MM.1S (cell line): Measurements from ENCODE around the gene ITPR3.

ENCODE experiments used
- DNase-seq: peaks from one replicate; pipeline ENCODE4 v3.0.0-alpha.2; 2015
- H2AFZ ChIP-seq: fragments of 300-600 bp; sonication (generic); 2 replicates; pipeline ENCODE4 v1.6.0; 2016; ENCODE audit warnings: antibody characterized with exemption, low read length
- H3F3A ChIP-seq: fragments of 300-600 bp; sonication (generic); 2 replicates; pipeline ENCODE4 v1.6.1; 2016; ENCODE audit warnings: mild to moderate bottlenecking, antibody characterized with exemption, low read length, moderate library complexity, mixed read lengths; ENCODE audit not compliant: insufficient read depth
- H3K27ac ChIP-seq: fragments of 300-600 bp; sonication (generic); 2 replicates; pipeline ENCODE4 v1.5.1; 2016; ENCODE audit warnings: mild to moderate bottlenecking, low read length
- H3K27me3 ChIP-seq: fragments of 300-600 bp; sonication (generic); replicated peaks from 2 replicates; pipeline ENCODE4 v1.6.0; 2016; ENCODE audit warnings: low read length; ENCODE audit not compliant: insufficient read depth
- H3K36me3 ChIP-seq: fragments of 300-600 bp; sonication (generic); replicated peaks from 2 replicates; pipeline ENCODE4 v1.6.1; 2016; ENCODE audit warnings: mild to moderate bottlenecking, low read length, mixed read lengths; ENCODE audit not compliant: insufficient read depth
- H3K4me1 ChIP-seq: fragments of 300-600 bp; sonication (generic); 2 replicates; pipeline ENCODE4 v1.6.1; 2016; ENCODE audit warnings: low read length, mixed read lengths
- H3K4me2 ChIP-seq: fragments of 300-600 bp; sonication (generic); 2 replicates; pipeline ENCODE4 v1.6.0; 2016; ENCODE audit warnings: low read depth, low read length
- H3K4me3 ChIP-seq: fragments of 300-600 bp; sonication (generic); 2 replicates; pipeline ENCODE4 v1.5.1; 2016; ENCODE audit warnings: low read length, mixed read lengths
- H3K79me2 ChIP-seq: fragments of 300-600 bp; sonication (generic); 2 replicates; pipeline ENCODE4 v1.6.1; 2016; ENCODE audit warnings: mixed run types, low read length, mixed read lengths
- H3K9ac ChIP-seq: fragments of 300-600 bp; sonication (generic); 2 replicates; pipeline ENCODE4 v1.6.1; 2016; ENCODE audit warnings: low read length, mixed read lengths
- H3K9me2 ChIP-seq: fragments of 300-600 bp; sonication (generic); replicated peaks from 2 replicates; pipeline ENCODE4 v1.6.1; 2016; ENCODE audit warnings: mild to moderate bottlenecking, low read length, mixed read lengths; ENCODE audit not compliant: insufficient read depth
- H3K9me3 ChIP-seq: fragments of 300-600 bp; sonication (generic); replicated peaks from 2 replicates; pipeline ENCODE4 v1.6.1; 2016; ENCODE audit warnings: mild to moderate bottlenecking, low read length, mixed read lengths; ENCODE audit not compliant: insufficient read depth
- H4K20me1 ChIP-seq: fragments of 300-600 bp; sonication (generic); 2 replicates; pipeline ENCODE4 v1.6.1; 2016; ENCODE audit warnings: mild to moderate bottlenecking, low read length, moderate library complexity, mixed read lengths; ENCODE audit not compliant: insufficient read depth
- EZH2 ChIP-seq: fragments of 300-600 bp; sonication (generic); optimal IDR thresholded peaks from 2 replicates; pipeline ENCODE3; 2017; ENCODE audit warnings: low read depth, mild to moderate bottlenecking, antibody characterized with exemption, low read length, mixed read lengths
- EZH2phosphoT487 ChIP-seq: fragments of 300-600 bp; sonication (generic); IDR thresholded peaks from 2 replicates; pipeline ENCODE4 v1.6.1; 2018; ENCODE audit warnings: antibody characterized with exemption, low read length
- TF ChIP-seq, protein P1 (sequence below): fragments of 300-600 bp; sonication (generic); IDR thresholded peaks from 2 replicates; pipeline ENCODE4 v1.5.1; 2016; ENCODE audit warnings: antibody characterized with exemption, low read length, mixed read lengths

ITPR3 gene

DNA sequence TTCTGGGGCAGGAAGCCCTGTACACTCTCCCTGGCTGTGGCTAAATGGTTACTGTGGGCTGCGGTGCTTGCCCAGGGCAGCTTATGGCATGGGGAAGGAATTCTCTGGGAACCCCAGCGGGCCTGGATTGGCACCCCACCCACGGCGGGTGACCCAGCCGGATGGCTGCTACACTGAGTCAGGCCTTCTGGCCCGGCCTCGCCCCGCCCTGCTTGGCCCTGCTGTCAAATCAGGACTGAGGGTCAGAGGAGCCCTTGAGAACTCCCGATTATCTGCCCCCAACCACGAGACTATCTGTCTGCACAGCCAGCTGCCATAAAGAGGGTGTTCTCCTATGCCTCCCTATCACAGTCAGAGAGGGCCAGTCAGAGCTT lies 7.3 kb upstream of the ITPR3 start:
- Histone ChIP-seq H3K4me1 (no peaks in the 10 kb centered on the region), H3K4me3 (no peak overlapping the region)

DNA sequence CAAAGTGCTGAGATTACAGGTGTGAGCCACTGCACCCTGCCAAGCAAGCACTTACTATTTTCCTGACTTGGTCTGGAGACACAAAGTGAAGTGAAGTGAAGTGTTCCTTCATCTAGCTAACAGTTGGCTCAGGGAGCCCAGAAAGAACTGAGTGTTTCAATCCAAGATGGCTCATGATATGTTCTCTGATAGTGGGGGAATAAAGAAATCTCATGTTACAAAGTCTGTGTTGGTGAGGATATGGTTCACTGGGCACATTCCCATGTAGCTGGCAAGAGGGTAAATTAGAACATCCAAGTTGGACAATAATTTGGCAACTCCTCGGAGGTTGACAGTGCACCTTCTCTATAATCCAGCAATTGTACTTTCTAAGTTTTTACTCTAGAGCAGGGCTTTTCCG lies 5.0 kb upstream of the ITPR3 start:
- Histone ChIP-seq H3K27me3 (no peaks in the 10 kb centered on the region), H3K4me2 (no peak overlapping the region), H2AFZ (no peak overlapping the region), H3K9me3 (no peaks in the 10 kb centered on the region), H4K20me1 (no peaks in the 10 kb centered on the region), H3K4me1 (peaks cover 7% of the 10 kb centered on the region; the same call in 1 of the 2 replicates), H3F3A (peaks cover 6% of the 10 kb centered on the region; the same call in 1 of the 2 replicates), H3K36me3 (no peaks in the 10 kb centered on the region), H3K9ac (no peak overlapping the region), H3K79me2 (no peaks in the 10 kb centered on the region), H3K27ac (no peak overlapping the region), H3K4me3 (no peak overlapping the region), H3K9me2 (no peaks in the 10 kb centered on the region)
- DNase-seq: no peak
- TF ChIP-seq EZH2 (no peak), EZH2phosphoT487 (no peak)
- TF ChIP-seq, protein P1, sequence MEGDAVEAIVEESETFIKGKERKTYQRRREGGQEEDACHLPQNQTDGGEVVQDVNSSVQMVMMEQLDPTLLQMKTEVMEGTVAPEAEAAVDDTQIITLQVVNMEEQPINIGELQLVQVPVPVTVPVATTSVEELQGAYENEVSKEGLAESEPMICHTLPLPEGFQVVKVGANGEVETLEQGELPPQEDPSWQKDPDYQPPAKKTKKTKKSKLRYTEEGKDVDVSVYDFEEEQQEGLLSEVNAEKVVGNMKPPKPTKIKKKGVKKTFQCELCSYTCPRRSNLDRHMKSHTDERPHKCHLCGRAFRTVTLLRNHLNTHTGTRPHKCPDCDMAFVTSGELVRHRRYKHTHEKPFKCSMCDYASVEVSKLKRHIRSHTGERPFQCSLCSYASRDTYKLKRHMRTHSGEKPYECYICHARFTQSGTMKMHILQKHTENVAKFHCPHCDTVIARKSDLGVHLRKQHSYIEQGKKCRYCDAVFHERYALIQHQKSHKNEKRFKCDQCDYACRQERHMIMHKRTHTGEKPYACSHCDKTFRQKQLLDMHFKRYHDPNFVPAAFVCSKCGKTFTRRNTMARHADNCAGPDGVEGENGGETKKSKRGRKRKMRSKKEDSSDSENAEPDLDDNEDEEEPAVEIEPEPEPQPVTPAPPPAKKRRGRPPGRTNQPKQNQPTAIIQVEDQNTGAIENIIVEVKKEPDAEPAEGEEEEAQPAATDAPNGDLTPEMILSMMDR: no peak

More for the DNA sequence above, 7.3 kb upstream of the ITPR3 start:
- Histone ChIP-seq H3K9me3 (no peaks in the 10 kb centered on the region), H3F3A (no peaks in the 10 kb centered on the region), H3K9ac (no peak overlapping the region), H3K9me2 (no peaks in the 10 kb centered on the region), H3K79me2 (no peaks in the 10 kb centered on the region), H2AFZ (no peak overlapping the region), H3K27me3 (no peaks in the 10 kb centered on the region), H3K27ac (no peak overlapping the region), H3K36me3 (no peaks in the 10 kb centered on the region), H3K4me2 (no peak overlapping the region), H4K20me1 (no peaks in the 10 kb centered on the region)
- TF ChIP-seq EZH2 (no peak), EZH2phosphoT487 (no peak)
- TF ChIP-seq, protein P1: no peak
- DNase-seq: no peak

DNA sequence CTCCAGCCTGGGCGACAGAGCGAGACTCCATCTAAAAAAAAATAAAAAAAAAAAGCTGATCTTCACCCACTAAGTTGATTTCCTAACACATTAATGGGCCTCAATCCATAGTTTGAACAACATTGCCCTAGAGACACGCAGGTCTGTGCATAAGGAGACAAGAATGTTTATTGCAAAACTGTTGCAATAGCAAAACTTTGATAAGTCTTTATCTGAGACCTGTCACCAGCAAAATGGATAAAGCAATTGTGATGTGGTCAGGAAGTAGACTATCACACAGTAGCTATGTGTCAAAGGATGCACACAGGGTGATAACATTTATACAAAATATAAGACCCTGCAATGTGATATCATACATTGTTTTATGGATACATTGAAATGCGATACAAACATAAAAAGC lies 4.2 kb upstream of the ITPR3 start:
- Histone ChIP-seq H3K36me3 (no peaks in the 10 kb centered on the region), H3K27me3 (no peaks in the 10 kb centered on the region), H3F3A (peaks cover 6% of the 10 kb centered on the region; the same call in 1 of the 2 replicates), H3K4me1 (peaks cover 7% of the 10 kb centered on the region; the same call in 1 of the 2 replicates), H3K9ac (no peak overlapping the region), H3K9me2 (no peaks in the 10 kb centered on the region), H2AFZ (no peak overlapping the region), H3K9me3 (no peaks in the 10 kb centered on the region), H3K4me3 (no peak overlapping the region), H3K27ac (no peak overlapping the region), H4K20me1 (no peaks in the 10 kb centered on the region), H3K4me2 (no peak overlapping the region), H3K79me2 (peaks cover 7% of the 10 kb centered on the region)
- TF ChIP-seq EZH2 (no peak), EZH2phosphoT487 (no peak)
- TF ChIP-seq, protein P1: no peak
- no peak for DNase-seq
